Dendritic cell treated with granulocyte-macrophage colony-stimulating factor and Interleukin-4, amounts not matched to agents 40 ng/mL and 50 ng/mL, for 4 days (primary cell): ENCODE results near the gene SECISBP2L.

Experiments used
- H3K27ac Mint-ChIP-seq: one replicate; pipeline ENCODE4 v1.8.0; 2022; ENCODE audit warnings: mild to moderate bottlenecking, mixed read lengths
- H3K27me3 Mint-ChIP-seq: one replicate; pipeline ENCODE4 v1.8.0; 2022; ENCODE audit warnings: mild to moderate bottlenecking, mixed read lengths
- H3K36me3 Mint-ChIP-seq: one replicate; pipeline ENCODE4 v1.8.0; 2022; ENCODE audit warnings: low read depth, mixed read lengths
- H3K4me1 Mint-ChIP-seq: one replicate; pipeline ENCODE4 v1.8.0; 2022; ENCODE audit warnings: low read depth, mixed read lengths
- H3K4me3 Mint-ChIP-seq: one replicate; pipeline ENCODE4 v1.8.0; 2022; ENCODE audit warnings: mild to moderate bottlenecking, moderate library complexity, mixed read lengths
- H3K9me3 Mint-ChIP-seq: one replicate; pipeline ENCODE4 v1.8.0; 2022; ENCODE audit warnings: mixed read lengths
- intact Hi-C: fragments of 100-400 bp; cut with micrococcal nuclease; formaldehyde crosslinking; loops from one replicate; pipeline ENCODE4 v1.15.0; 2022

SECISBP2L gene

DNA sequence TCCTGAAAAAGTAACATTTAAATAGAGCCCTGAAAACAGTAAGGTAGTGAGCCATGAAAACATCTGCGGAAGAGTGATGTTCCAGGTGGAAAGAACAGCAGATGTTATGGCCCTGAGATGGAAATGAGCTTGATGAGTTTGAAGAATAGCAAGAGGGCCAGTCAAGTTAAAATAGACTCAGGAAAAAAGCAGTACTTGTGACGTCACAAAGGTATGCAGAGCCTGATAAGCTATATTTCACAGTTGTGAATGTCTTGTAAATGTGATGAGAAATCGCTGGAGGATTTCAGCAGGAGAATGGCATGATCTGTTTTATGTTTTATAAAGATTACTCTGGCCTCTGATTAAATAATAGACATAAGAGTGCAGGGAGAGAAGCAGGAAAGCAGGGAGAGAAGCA, 18.6 kb upstream of the SECISBP2L start:
- Mint-ChIP-seq H3K27me3 (no peaks in the 10 kb centered on the region), H3K4me1 (peaks cover 8% of the 10 kb centered on the region), H3K9me3 (no peaks in the 10 kb centered on the region), H3K36me3 (no peaks in the 10 kb centered on the region), H3K4me3 (no peak overlapping the region), H3K27ac (no peak overlapping the region)
- intact Hi-C loops = no loop called here

- intact Hi-C loops = no loop called here
- H3K27ac Mint-ChIP-seq = no peak overlapping the region
These were observed 18.0 kb upstream of the SECISBP2L start for GRCh38 chr15:49064281-49064653.

DNA sequence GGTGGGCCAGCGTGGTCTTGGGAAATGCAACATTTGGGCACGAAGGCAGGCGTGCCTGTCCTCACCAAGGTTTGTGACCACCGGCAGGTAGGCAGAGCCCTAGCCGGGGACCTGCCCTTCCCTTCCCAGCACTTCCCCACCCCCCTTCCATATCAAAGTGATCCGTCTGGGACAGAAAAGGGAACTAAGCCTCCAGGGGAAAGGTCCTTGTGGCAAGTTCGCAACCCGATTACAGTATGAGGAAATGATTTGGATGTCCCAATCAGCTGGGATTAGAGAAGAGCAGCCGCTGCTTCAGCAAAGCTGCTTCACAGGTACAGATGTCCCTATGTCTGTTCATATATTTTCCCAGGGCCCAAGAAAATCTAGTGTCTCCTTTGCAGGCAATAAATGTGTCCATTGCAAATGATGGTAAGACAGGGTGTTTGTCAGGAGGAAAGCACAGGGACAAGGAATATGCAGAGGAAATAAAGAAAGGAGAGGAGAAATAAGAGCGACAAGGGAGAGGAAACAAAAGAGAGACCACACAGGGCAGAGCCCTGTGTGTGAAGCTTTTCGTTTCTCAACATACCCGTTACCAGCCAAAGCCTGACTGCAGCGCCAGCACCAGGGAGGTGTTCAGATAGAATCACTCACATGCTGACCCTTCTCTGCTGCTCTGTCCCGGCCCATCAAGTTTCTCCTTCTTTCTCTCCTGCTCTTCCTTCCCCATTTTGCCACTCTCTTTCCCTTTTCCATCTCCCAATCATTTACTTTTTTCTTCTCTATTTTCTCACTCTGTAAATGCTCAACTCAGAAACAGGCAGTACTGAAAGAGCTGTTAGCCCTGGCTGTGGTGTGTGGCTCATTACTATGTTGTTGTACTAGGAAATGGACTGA, 17.4 kb upstream of the SECISBP2L start:
- no peaks in the 10 kb centered on the region for H3K27me3 Mint-ChIP-seq
- no peak overlapping the region for H3K27ac Mint-ChIP-seq
- peaks cover 8% of the 10 kb centered on the region for H3K4me1 Mint-ChIP-seq
- no peaks in the 10 kb centered on the region for H3K36me3 Mint-ChIP-seq
- no peaks in the 10 kb centered on the region for H3K9me3 Mint-ChIP-seq
- intact Hi-C loops = no loop called here
- no peak overlapping the region for H3K4me3 Mint-ChIP-seq

More at GRCh38 chr15:49064281-49064653, 18.0 kb upstream of the SECISBP2L start:
- no peaks in the 10 kb centered on the region for H3K9me3 Mint-ChIP-seq
- no peak overlapping the region for H3K4me3 Mint-ChIP-seq
- no peaks in the 10 kb centered on the region for H3K27me3 Mint-ChIP-seq
- peaks cover 8% of the 10 kb centered on the region for H3K4me1 Mint-ChIP-seq
- H3K36me3 Mint-ChIP-seq = no peaks in the 10 kb centered on the region

GRCh38 chr15:49062900-49063299, 16.7 kb upstream of the SECISBP2L start:
- Mint-ChIP-seq H3K4me1 (peaks cover 8% of the 10 kb centered on the region), H3K27me3 (no peaks in the 10 kb centered on the region), H3K27ac (no peak overlapping the region), H3K36me3 (no peaks in the 10 kb centered on the region), H3K4me3 (no peak overlapping the region), H3K9me3 (no peaks in the 10 kb centered on the region)
- intact Hi-C loops = no loop called here

- Mint-ChIP-seq H3K4me3 (no peak overlapping the region), H3K4me1 (peaks cover 8% of the 10 kb centered on the region), H3K27me3 (no peaks in the 10 kb centered on the region), H3K9me3 (no peaks in the 10 kb centered on the region), H3K27ac (no peak overlapping the region), H3K36me3 (no peaks in the 10 kb centered on the region)
- intact Hi-C loops = no loop called here
These were observed 14.7 kb upstream of the SECISBP2L start for GRCh38 chr15:49060710-49061495.

GRCh38 chr15:49059491-49059890, 13.2 kb upstream of the SECISBP2L start:
- no peak overlapping the region for H3K27ac Mint-ChIP-seq
- no peaks in the 10 kb centered on the region for H3K36me3 Mint-ChIP-seq
- H3K27me3 Mint-ChIP-seq = no peaks in the 10 kb centered on the region
- H3K4me3 Mint-ChIP-seq = no peak overlapping the region
- intact Hi-C loops = no loop called here
- H3K4me1 Mint-ChIP-seq = peaks cover 8% of the 10 kb centered on the region
- no peaks in the 10 kb centered on the region for H3K9me3 Mint-ChIP-seq

GRCh38 chr15:49058559-49058958, 12.3 kb upstream of the SECISBP2L start:
- peaks cover 8% of the 10 kb centered on the region for H3K4me1 Mint-ChIP-seq
- no peak overlapping the region for H3K4me3 Mint-ChIP-seq
- H3K27me3 Mint-ChIP-seq = no peaks in the 10 kb centered on the region
- H3K36me3 Mint-ChIP-seq = no peaks in the 10 kb centered on the region
- H3K27ac Mint-ChIP-seq = no peak overlapping the region
- intact Hi-C loops = no loop called here
- no peaks in the 10 kb centered on the region for H3K9me3 Mint-ChIP-seq

GRCh38 chr15:49055630-49056029, 9.4 kb upstream of the SECISBP2L start:
- Mint-ChIP-seq H3K4me1 (peaks cover under 1% of the 10 kb centered on the region), H3K27me3 (no peaks in the 10 kb centered on the region), H3K9me3 (no peaks in the 10 kb centered on the region), H3K27ac (no peak overlapping the region), H3K4me3 (no peak overlapping the region), H3K36me3 (no peaks in the 10 kb centered on the region)
- intact Hi-C loops = no loop called here

DNA sequence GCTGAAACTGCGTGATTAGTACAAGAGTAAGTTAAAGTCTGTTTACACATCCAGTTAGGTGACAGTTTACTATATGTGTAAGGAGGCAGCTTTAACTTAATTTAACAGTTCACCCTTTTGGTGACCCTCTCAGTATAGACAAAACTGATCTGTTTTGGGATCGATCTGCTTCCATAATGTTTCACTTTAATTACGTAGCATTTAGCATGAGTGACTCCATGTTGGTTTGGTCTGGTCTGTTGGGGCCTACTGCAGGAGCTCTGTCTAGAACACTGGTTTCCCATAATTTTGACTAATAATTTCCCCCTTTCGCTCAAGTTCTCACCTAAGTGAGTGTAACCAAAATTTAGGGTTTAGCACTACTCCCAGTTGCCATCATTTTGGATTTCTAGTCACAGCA, 6.4 kb upstream of the SECISBP2L start:
- peaks cover 6% of the 10 kb centered on the region for H3K4me1 Mint-ChIP-seq
- H3K9me3 Mint-ChIP-seq = no peaks in the 10 kb centered on the region
- intact Hi-C loops = no loop called here
- no peaks in the 10 kb centered on the region for H3K27me3 Mint-ChIP-seq
- H3K36me3 Mint-ChIP-seq = no peaks in the 10 kb centered on the region
- H3K4me3 Mint-ChIP-seq = no peak overlapping the region
- H3K27ac Mint-ChIP-seq = no peak overlapping the region

DNA sequence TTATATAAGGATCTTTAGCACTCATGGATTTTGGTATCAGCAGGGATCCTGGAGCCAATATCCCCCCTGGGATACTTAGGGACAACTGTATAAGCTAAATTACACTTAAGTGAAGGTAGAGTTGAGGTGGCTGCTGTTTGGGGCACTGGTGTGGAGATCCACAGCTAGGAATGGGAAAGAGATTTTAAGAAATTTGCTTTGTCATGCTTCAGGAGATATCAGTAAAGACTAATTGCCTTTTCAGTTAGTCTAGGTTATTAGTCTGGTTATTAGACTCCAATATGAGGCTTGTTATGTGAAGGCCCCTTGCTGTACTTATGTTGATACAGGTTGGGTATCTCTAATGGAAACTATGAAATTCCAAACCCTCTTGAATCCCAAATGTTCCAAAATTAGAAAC, 1.2 kb upstream of the SECISBP2L start:
- Mint-ChIP-seq H3K4me3 (no peak overlapping the region), H3K27me3 (no peaks in the 10 kb centered on the region)

GRCh38 chr15:49045751-49046219, 461 bp downstream of the SECISBP2L start:
- intact Hi-C loops = loop anchor here (5.0 kb wide), 3 partner anchors 112 to 577 kb away; partner anchors contain the start of genes COPS2, DTWD1, FAM227B and FGF7
- Mint-ChIP-seq H3K36me3 (peaks cover 11% of the 10 kb centered on the region), H3K9me3 (no peaks in the 10 kb centered on the region), H3K4me3 (peak overlapping the region; percentile 94), H3K27me3 (no peaks in the 10 kb centered on the region), H3K27ac (peak overlapping the region; percentile 91), H3K4me1 (peaks cover 32% of the 10 kb centered on the region)

More for the DNA sequence above, 1.2 kb upstream of the SECISBP2L start:
- Mint-ChIP-seq H3K9me3 (no peaks in the 10 kb centered on the region), H3K4me1 (peaks cover 19% of the 10 kb centered on the region), H3K27ac (no peak overlapping the region), H3K36me3 (peaks cover 11% of the 10 kb centered on the region)
- intact Hi-C loops = loop anchor here (5.0 kb wide), 3 partner anchors 110 to 575 kb away; partner anchors contain the start of genes COPS2, DTWD1, FAM227B and FGF7

DNA sequence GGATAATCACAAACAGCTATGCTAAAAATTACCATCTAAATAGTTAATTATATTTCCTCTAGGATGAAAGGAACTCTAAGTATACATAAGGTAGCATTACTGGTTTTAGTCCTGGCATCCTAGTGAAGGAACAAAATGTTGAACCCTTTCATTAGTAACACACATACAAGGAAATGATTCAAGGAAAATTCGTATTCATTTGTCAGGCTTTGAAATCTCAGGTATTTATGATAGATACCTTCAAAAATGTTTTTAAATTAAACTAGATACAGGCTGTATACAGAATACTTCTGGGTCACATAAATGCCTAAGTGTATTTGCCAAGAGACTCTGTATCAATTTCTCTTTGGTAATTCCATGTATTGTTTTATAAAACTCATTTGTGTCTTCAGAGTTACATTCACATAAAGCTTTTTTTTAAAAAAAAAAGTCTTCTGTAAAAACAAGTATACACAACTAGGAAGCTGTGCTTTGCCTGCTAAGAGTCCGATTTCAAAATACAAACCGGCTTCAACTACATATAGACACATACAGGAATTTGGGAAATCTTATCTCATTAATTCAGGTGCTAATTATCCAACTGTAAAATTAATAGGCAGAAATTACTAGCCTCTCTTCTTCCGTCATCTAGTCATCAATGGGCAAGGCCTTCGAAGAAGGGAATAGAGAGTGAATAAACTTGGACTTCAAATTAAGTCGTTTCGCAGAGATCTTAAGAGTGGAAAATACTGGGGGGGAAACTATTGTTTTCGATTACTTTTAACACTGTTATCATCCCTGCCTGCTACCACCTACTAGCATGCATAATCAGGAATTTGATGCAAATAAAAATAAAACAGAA, 1.3 kb downstream of the SECISBP2L start:
- Mint-ChIP-seq H3K4me1 (peaks cover 33% of the 10 kb centered on the region), H3K27me3 (no peaks in the 10 kb centered on the region), H3K4me3 (peak overlapping the region; percentile 94), H3K9me3 (no peaks in the 10 kb centered on the region), H3K27ac (peak overlapping the region; percentile 91), H3K36me3 (peaks cover 11% of the 10 kb centered on the region)
- intact Hi-C loops = loop anchor here (5.0 kb wide), 3 partner anchors 112 to 577 kb away; partner anchors contain the start of genes COPS2, DTWD1, FAM227B and FGF7

DNA sequence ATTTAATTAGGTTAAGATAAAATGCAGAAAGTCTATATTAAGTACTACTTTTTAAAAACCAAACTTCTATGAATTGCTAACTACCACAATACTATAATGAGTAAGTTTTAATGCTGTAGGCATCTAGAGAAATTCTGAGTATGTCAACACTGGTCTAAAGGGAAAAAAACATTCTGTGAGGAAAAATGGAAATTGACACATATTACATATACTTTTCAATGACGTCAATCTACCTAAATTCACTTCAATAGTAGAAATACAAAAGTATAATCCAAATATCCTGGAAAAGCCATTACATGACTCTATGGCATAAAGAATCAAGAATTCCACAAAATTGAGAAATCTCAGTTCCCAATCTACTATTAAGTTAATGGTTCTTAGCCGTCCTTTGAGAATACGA, 2.2 kb downstream of the SECISBP2L start:
- Mint-ChIP-seq H3K27ac (no peak overlapping the region), H3K27me3 (no peaks in the 10 kb centered on the region), H3K9me3 (no peaks in the 10 kb centered on the region), H3K4me1 (peaks cover 34% of the 10 kb centered on the region), H3K4me3 (no peak overlapping the region), H3K36me3 (peaks cover 11% of the 10 kb centered on the region)
- intact Hi-C loops = no loop called here
